Measurements from ENCODE around the gene CYB561D1.
"Not testable (repeated sequence)": the region's sequence is repeated elsewhere in the genome, so short reads cannot be mapped to it uniquely, and the experiment has no call there.

The CYB561D1 gene, protein sequence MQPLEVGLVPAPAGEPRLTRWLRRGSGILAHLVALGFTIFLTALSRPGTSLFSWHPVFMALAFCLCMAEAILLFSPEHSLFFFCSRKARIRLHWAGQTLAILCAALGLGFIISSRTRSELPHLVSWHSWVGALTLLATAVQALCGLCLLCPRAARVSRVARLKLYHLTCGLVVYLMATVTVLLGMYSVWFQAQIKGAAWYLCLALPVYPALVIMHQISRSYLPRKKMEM

DNA sequence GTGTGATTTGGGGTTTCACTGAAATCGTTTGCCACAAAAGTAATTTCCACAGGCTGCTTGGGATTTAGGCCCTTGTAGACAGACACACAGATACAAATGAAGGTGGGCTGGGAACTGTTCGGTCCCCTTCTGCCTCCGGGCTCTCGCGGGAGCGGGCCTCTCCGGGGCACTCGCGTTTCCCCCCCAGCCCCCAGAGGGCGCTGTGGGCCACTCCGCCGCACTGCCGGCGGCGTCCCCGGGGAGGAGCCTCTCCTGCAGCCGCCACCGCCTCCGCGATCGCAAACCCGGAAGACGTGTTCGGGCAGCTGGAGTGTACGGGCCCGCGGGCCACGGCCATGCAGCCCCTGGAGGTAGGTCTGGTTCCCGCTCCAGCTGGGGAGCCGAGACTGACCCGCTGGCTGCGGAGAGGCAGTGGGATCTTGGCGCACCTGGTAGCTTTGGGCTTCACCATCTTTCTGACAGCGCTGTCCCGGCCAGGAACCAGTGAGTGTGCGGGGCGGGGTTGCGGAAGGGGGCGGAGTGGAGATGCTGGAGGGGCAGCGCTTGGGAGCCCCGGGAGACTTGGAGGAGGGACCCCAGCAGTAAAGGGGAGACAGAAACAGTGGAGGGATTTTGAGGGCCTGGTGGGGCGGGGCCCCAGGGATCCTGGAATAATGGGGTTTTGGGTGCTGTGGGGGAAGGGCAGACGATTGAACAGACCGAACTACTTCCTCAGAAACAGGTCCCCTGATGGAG is at the start of gene CYB561D1:
Gene CYB561D1, plus strand, starts transcription at position 290 of the 735 bp plus-strand sequence. Its CDS starts 46 bp downstream, at position 336.
- peak; percentile 94 for DNase-seq (ENCODE audit: low spot score)

DNA sequence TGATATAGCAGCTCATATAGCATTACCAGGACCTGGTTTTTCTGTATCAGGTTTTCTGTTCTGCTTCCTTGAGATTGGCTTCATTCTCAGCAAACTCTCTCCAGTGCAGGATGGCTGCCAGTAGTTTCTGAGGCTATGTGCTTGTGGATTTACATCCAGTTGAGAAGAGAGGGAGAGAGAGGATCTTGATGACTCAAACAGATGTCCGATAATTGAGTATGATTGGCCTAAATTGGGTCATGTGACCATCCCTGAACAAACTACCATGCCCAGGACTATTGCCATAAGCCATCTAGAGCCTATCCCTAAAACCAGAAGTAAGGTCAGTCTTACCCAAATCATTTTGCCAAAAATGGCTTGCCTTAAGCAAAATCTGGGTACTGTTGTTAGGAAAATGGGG is 49.5 kb upstream of the CYB561D1 start:
- no peak for DNase-seq (ENCODE audit: low spot score)

DNA sequence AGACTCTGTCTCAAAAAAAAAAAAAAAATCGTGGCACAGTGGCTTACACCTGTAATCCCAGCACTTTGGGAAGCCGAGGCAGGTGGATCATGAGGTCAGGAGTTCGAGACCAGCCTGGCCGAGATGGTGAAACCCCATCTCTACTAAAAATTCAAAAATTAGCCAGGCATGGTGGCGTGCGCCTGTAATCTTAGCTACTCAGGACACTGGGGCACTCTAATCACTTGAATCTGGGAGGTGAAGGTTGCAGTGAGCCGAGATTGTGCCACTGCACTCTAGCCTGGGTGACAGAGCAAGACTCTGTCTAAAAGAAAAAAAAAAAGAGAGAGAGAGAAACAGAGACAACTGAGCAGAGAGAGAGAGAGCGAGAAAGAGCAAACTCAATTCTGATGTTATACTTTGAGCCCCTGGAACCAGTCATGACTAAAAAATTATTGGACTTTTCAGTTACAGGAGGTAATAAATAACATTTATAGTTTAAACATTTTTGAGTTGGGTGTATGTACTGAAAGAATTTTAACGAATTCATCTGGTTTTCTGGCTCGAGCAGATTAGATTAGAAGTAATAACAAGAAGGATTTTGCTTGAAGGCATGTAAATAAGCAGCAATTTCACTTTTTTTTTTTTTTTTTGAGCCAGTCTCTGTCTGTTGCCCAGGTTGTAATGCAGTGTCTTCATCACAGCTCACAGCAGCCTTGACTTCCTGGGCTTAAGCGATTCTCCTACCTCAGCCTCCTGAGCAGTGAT is 47.8 kb upstream of the CYB561D1 start:
- not testable (repeated sequence) for DNase-seq (ENCODE audit: low spot score)

DNA sequence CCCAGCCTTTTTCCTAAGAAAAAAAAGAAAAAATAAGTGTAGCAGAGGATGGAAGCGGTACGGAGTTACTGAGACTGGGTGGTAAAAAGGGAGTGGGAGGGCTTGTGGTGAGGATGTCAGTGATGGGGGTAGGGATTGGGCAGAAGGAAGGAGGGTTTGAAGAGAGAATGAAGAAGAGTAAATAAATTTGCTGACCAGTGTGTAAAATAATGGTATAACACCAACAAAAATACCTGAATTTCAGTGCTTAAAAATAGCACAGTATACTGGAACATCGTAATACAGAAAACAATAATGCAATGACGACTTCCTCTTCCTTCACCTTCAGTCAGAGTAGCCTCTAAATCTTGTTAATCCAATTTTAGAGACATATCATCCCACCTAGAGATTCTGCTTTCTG is 46.4 kb upstream of the CYB561D1 start:
- DNase-seq (ENCODE audit: low spot score) = no peak

DNA sequence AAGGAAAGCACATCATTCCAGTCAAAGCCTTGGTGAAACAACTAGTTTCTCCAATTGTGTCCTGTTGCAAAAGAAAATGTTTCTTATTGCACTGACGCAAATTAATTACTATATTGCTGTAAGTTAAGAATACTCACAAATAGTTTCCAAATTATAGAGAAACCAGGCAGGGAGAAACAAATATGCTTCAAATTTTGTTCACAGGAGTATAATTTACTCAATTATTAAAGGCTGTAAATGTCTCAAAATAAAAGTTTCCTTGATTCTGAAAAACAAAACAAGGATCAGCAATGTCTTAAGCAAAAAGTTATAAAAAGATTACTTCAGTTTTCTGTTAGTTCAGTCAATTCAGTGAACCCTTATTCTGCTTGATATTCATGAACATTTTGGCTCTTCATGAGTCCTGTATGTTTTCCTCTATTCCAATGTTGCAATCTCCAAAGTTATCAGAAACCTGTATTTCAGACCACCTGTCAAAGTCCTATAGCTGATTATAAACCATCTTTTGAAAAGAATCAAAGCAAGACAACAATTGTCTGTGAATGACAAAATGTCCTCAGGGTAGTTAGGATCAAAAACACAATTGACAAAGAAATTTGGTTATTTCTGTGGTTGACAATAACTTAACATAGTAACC is 39.3 kb upstream of the CYB561D1 start:
- peak; percentile 19 for DNase-seq (ENCODE audit: low spot score)

DNA sequence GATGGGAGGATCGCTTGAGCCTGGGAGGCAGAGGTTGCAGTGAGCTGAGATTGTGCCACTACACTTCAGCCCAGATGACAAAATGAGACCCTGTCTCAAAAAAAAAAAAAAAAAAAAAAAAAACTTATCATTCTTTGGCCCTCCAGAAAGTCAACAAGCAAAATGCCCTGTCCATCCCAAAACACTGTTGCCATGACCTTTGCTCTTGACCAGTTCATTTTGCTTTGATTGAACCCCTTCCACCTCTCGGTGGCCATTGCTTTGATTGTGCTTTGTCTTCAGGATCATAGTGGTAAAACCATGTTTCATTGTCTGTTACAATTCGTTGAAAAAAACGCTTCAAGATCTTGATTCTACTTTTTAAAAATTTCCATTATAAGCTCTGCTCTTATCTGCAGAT is 36.1 kb upstream of the CYB561D1 start:
- DNase-seq (ENCODE audit: low spot score) = no peak

DNA sequence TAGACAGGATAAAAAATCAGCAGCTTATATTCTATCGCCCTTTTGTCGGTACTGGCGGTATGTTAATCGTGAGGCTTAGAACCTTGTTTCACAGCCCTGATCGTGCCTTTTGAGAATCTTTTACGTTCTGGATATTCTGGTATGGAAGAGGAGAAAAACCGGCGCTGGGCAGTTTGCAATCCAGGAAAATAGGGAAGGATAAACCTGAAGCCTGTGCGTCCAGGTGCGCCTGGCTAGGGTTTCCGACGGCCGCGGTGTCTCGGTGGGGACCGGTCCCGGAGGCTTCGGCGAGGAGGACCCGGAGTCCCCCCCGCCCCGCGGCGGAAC is 27.8 kb upstream of the CYB561D1 start:
- DNase-seq (ENCODE audit: low spot score) = no peak

DNA sequence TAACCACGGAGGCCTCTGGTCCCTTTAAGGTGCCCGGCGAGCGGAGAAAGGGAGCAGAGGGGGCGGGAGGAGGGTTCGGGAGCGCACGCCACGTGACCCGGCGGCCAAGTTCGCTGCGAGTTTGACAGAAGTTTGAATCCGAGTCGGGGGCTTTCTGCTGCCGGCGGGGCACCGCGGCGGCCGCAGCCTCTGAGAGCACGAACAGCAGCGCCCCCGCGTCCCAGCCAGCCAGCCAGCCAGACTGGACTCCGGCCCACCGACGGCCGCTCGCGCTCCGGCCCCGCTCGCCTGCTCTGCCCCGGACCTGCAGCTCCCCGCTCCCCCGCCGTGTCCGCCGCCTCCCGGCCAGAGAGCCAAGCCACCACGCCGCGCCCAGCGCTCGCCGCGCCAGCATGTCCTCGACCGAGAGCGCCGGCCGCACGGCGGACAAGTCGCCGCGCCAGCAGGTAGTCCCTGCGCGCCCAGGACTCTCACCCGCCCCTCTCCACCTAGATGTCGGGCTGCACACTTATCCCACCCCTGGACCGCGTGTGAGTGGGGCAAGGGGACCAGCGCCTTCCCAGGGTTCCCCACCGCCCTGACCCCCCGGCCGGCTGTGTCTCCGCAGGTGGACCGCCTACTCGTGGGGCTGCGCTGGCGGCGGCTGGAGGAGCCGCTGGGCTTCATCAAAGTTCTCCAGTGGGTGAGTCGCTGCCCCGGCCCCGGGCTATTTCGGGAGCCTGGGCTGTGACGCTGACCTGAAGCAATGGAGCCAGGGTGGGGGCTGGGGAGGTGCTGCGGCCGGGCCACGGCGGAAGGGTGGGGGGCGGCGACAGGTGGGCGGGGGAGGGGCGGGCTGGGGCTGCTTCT is 27.2 kb upstream of the CYB561D1 start, which contains the start of gene SYPL2:
Gene SYPL2, plus strand, starts transcription at position 95 of the 849 bp plus-strand sequence. Its CDS starts 298 bp downstream, at position 393.
- DNase-seq (ENCODE audit: low spot score) = no peak

DNA sequence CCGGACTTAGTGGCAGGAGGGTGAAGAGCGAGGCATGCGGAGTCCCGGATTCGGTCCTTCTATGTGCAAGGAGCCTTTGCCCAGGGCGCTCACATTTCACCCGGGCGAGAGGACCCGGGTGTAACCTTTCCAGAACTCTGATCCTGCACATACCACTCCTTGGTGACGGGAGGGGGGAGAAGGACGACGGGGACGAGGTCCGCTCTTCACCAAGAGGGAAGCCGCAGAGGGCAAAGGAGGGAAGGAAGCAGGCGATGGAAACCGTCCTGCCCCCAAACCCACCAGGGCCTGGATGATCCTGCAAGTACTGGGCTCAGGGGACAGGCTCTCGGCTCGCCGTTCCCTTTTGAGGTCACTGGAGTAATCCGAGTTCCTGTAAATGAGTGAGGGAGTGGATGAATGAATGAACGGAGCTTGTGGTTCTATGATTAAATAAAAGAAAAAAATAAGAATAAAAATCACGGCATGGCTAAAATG is 26.6 kb upstream of the CYB561D1 start:
- DNase-seq (ENCODE audit: low spot score) = no peak

DNA sequence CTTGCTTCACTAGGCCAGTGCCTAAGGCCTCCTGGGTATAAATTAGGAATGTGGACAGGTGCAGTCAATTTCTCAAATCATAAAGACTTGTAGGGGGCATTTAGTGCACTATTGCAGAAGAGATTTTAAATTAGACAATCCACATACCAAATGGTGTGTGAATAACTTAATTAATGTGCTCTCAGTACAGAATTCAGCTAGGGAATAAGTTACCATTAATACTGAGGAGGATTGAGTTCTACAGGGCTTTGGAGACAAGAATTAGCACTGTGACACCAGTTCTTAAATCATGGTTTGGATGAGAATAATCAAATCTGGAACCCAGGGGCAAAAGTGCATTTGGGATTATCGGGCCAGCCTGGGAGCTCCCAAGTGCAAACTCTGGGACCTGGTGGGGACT is 25.8 kb upstream of the CYB561D1 start:
- DNase-seq (ENCODE audit: low spot score) = no peak

DNA sequence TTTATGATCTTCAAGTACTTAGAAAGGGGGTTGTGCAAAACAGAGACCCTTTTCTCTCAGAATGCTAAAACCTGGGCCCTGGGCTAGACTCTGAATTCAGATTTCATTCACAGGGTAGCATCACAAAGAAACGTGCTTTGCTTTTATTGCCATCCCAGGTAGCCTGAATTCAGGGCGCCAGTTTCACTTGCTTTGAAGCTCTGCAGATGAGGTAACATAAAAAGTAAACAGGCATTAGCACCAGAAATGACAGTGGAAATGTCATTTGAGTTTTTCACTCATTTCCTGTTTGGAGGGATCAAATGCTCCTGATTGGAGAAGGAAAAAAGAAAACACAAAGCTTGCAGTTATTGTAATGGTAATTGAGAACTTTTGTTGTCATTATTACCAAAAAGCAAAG is 25.0 kb upstream of the CYB561D1 start:
- DNase-seq (ENCODE audit: low spot score) = no peak

DNA sequence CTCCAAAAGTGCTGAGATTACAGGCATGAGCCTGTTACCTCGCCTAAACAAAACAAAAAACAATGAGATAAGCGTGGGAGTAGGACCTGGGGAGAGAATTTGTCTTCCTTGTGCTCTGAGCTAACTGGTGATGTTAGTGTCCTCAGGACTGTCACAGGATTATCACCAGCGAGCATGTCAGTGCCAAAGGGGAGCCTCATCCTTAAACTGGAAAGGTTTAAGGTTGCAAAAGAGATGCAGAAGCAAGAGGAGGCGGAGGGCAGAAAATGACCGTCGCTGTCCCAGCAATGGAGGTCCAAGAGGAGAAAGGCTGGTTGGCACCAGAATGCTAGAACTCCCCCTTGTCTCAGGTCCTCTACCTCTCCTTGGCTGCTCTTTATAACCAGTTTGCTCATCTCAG is 23.6 kb upstream of the CYB561D1 start:
- no peak for DNase-seq (ENCODE audit: low spot score)

DNA sequence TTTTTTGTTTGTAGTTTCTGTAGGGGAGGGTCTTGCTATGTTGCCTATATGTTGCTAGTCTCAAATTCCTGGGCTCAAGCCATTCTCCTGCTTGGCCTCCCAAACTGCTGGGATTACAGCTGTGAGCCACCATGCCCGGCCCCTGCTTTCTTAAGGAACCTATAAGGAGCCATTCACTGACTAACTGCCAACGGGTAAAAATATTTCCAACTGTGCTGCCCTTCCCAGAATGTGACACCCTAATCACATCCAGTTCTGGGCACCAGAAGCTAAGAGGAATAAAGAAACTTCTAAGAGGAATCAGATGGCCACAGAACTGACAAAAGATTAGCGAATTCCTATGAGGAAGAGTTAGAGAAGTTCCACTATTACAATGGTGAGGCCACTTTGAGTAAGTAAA is 21.1 kb upstream of the CYB561D1 start:
- DNase-seq (ENCODE audit: low spot score) = no peak

DNA sequence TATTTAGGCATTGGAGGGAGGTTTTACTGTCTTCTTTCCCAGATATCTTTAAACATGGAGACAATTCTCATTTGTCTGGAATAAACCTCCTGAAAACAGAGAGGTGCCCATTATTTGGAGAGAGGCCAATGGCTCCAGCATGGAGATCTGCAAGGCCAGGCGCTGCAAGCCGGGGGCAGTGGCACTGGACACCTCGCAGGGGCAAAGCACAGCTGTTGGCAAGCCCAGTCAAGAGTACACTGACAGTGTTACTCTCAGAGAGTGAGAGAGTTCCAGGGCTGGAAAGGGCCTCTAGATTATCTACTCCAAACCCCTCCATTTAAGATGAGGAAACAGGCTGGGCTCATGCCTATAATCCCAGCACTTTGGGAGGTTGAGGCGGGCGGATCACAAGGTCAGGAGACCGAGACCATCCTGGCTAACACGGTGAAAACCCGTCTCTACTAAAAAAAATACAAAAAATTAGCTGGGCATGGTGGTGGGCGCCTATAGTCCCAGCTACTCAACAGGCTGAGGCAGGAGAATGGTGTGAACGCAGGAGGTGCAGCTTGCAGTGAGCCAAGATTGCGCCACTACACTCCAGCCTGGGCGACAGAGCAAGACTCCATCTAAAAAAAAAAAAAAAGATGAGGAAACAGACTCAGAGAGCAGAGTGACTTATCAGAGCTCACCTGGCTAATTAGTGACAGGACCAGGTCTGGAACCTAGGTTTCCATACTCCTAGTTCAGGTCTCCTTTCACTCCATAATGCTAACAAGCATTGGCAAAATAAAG is 20.4 kb upstream of the CYB561D1 start:
- DNase-seq (ENCODE audit: low spot score) = not testable (repeated sequence)

DNA sequence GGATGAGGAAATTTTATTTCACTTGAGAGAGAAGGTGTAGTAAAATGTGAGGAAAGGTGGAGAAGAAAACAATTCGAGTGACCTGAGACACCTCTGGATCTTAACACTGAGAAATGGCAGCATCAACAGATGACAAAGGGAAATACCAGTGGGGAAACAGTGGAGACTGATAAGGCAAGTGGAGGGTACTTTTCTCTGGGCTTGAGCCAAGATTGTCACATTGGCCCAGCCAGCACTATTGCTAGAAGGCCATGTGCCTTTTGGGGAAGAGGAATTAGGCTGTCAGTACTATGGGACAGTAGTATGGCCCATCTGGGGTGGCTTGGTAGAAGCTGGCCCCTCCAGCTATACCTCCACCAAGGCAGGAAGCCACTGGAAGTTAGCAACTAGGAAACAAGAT is 19.2 kb upstream of the CYB561D1 start:
- DNase-seq (ENCODE audit: low spot score) = no peak

DNA sequence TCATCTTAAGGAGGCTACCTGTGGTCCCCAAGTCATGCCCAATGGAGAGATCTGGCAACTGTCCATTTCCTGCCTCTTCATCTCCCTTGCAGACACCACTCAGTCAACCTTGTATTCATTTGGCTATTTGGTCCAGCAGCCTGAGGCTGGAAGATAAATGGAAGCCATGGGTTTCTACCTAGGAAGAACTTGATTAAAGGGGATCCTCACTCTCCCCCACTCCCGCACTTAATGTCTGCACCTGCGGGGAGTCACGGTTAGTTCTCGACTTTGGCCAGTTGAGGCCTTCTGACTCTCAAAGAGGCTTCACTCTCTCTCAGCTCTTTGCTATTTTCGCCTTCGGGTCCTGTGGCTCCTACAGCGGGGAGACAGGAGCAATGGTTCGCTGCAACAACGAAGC is 18.6 kb upstream of the CYB561D1 start:
- DNase-seq (ENCODE audit: low spot score) = no peak

DNA sequence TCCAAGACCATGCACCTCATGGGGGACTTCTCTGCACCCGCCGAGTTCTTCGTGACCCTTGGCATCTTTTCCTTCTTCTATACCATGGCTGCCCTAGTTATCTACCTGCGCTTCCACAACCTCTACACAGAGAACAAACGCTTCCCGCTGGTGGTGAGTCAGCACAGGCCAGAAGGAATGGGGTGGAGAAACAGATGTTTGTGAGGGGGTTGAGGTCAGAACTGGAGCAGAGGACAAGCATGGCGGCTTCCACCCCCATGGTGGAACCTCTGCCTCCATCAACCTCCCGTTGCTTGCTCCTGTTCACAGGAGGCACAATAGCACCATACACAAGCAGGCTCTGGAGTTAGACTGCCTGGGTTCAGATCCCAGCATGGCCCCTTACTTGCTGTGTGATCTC is 17.1 kb upstream of the CYB561D1 start:
- DNase-seq (ENCODE audit: low spot score) = no peak

DNA sequence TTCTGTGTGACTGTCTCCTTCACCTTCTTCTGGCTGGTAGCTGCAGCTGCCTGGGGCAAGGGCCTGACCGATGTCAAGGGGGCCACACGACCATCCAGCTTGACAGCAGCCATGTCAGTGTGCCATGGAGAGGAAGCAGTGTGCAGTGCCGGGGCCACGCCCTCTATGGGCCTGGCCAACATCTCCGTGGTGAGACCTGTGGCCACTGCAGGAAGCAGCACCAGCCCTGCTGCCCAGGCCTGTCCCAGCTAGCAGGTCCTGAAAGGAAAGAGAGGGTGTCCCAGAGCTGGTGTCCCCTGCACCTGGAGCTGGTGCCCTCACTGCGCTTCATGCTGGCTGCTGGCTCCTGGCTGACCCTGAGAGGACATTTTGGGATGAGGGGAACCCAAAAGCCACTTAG is 16.1 kb upstream of the CYB561D1 start:
- no peak for DNase-seq (ENCODE audit: low spot score)

DNA sequence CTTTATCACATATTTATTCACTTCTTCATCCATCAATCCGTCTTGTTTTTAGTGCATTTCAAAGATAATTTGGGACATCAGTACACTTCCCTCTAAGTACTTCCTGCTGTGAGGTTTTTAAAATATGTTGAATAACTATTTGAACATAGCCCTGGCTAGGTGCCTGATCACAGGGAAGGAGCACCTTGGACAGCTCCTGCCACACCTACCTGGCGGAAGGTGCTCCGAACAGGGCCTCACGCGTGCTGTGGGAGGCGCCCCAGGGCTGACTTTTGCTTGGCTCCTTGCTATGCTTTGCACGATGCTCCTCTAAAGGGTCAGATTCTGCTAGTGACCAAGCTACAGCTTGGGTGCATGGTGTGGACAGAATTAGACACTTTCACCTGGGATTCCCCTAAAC is 15.1 kb upstream of the CYB561D1 start:
- no peak for DNase-seq (ENCODE audit: low spot score)

DNA sequence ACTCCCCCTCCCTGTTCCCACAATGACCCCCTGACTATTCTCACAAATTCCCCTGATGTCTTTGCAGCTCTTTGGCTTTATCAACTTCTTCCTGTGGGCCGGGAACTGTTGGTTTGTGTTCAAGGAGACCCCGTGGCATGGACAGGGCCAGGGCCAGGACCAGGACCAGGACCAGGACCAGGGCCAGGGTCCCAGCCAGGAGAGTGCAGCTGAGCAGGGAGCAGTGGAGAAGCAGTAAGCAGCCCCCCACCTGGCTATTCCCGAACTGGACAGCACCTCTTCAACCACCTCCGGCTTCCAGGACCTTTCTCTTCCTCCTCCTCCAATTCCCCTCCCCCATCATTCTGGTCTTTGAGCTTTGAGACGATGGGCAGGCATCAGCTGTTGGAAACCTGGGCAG is 14.6 kb upstream of the CYB561D1 start:
- no peak for DNase-seq (ENCODE audit: low spot score)

DNA sequence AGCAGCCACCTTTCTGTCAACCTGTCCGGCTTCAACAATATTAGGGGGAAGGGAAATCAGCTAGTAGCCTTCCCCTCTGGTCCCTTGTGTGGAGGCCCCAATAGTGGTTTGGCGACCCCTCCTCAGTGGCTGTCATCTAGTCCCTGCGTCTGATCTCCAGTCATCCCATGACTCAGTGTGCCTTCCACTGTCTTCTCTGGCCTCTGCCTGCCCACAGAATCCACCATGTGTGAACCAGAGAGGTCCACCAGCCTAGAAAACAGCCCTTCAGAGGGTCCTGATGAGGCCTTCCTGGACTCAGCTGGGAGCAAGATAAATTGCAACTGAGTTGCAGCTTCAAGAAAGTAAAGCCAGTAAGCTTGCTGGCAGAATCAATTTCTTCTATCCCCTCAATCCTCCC is 14.0 kb upstream of the CYB561D1 start:
- DNase-seq (ENCODE audit: low spot score) = no peak

All from NAMALWA (cell line).